ENCODE measurements around the gene PITRM1. TPM values are rescaled to one million over a fixed set of nuclear protein-coding genes. Genes with fewer than 3 reads are reported as not detected.

The PITRM1 gene
- total RNA-seq, 1 experiment from 2014 or later = 40.7 TPM

DNA sequence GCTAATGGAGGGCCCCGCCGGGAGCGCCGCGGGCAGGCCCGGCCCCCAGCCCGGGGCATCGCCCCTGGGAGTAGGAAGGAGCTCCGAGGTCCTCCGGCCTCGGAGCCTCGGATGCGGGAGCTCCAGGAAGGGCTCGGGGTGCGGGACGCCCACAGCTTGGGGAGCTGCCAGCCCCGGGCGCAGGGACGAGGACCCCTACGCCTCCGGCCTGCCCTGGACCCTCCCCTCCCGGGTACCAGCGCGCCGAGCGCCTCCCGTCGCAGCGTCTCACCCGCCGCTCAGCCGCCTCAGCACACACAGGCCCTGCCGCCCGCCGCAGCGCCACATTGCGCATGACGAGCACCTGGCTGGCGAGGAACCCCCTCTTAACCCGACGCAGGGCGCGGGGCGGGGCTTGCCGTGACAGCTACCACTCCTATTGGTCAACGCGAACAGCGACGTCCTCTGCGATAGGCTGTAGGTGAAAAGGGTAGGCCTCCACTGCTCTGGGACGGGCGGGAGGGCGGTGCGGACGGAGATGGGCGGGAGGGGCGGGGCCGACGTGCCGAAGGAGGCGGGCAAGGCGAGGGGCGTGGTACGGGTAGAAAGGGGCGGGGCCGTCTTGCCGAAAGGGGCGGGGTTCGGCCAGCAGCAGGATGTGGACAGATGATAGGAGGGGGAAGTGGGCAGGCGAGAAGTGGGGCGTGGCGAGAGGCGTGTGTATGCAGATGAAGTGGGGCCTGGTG, at the start of gene PITRM1 (continued):
- TF ChIP-seq, protein P1, sequence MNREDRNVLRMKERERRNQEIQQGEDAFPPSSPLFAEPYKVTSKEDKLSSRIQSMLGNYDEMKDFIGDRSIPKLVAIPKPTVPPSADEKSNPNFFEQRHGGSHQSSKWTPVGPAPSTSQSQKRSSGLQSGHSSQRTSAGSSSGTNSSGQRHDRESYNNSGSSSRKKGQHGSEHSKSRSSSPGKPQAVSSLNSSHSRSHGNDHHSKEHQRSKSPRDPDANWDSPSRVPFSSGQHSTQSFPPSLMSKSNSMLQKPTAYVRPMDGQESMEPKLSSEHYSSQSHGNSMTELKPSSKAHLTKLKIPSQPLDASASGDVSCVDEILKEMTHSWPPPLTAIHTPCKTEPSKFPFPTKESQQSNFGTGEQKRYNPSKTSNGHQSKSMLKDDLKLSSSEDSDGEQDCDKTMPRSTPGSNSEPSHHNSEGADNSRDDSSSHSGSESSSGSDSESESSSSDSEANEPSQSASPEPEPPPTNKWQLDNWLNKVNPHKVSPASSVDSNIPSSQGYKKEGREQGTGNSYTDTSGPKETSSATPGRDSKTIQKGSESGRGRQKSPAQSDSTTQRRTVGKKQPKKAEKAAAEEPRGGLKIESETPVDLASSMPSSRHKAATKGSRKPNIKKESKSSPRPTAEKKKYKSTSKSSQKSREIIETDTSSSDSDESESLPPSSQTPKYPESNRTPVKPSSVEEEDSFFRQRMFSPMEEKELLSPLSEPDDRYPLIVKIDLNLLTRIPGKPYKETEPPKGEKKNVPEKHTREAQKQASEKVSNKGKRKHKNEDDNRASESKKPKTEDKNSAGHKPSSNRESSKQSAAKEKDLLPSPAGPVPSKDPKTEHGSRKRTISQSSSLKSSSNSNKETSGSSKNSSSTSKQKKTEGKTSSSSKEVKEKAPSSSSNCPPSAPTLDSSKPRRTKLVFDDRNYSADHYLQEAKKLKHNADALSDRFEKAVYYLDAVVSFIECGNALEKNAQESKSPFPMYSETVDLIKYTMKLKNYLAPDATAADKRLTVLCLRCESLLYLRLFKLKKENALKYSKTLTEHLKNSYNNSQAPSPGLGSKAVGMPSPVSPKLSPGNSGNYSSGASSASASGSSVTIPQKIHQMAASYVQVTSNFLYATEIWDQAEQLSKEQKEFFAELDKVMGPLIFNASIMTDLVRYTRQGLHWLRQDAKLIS (CRISPR knock-in tag; IDR thresholded peaks at IDR 0.05; ENCODE audit: borderline replicate concordance) = no peak
- TF ChIP-seq, protein P2, sequence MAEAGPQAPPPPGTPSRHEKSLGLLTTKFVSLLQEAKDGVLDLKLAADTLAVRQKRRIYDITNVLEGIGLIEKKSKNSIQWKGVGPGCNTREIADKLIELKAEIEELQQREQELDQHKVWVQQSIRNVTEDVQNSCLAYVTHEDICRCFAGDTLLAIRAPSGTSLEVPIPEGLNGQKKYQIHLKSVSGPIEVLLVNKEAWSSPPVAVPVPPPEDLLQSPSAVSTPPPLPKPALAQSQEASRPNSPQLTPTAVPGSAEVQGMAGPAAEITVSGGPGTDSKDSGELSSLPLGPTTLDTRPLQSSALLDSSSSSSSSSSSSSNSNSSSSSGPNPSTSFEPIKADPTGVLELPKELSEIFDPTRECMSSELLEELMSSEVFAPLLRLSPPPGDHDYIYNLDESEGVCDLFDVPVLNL (CRISPR knock-in tag; IDR thresholded peaks at IDR 0.05; ENCODE audit: borderline replicate concordance, low read depth) = no peak
- TF ChIP-seq, protein P3, sequence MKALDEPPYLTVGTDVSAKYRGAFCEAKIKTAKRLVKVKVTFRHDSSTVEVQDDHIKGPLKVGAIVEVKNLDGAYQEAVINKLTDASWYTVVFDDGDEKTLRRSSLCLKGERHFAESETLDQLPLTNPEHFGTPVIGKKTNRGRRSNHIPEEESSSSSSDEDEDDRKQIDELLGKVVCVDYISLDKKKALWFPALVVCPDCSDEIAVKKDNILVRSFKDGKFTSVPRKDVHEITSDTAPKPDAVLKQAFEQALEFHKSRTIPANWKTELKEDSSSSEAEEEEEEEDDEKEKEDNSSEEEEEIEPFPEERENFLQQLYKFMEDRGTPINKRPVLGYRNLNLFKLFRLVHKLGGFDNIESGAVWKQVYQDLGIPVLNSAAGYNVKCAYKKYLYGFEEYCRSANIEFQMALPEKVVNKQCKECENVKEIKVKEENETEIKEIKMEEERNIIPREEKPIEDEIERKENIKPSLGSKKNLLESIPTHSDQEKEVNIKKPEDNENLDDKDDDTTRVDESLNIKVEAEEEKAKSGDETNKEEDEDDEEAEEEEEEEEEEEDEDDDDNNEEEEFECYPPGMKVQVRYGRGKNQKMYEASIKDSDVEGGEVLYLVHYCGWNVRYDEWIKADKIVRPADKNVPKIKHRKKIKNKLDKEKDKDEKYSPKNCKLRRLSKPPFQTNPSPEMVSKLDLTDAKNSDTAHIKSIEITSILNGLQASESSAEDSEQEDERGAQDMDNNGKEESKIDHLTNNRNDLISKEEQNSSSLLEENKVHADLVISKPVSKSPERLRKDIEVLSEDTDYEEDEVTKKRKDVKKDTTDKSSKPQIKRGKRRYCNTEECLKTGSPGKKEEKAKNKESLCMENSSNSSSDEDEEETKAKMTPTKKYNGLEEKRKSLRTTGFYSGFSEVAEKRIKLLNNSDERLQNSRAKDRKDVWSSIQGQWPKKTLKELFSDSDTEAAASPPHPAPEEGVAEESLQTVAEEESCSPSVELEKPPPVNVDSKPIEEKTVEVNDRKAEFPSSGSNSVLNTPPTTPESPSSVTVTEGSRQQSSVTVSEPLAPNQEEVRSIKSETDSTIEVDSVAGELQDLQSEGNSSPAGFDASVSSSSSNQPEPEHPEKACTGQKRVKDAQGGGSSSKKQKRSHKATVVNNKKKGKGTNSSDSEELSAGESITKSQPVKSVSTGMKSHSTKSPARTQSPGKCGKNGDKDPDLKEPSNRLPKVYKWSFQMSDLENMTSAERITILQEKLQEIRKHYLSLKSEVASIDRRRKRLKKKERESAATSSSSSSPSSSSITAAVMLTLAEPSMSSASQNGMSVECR (CRISPR knock-in tag; IDR thresholded peaks at IDR 0.05; ENCODE audit: borderline replicate concordance) = peak; percentile 92; the same call in 1 of the 2 replicates
- 0 out of 2 replicates have a peak, but pooled peaks have one; percentile 3 for TF ChIP-seq ZNF416 (CRISPR knock-in tag; IDR thresholded peaks at IDR 0.05)
- TF ChIP-seq GABPB1 (CRISPR knock-in tag; IDR thresholded peaks at IDR 0.05) = no peak
- TF ChIP-seq, protein P4, sequence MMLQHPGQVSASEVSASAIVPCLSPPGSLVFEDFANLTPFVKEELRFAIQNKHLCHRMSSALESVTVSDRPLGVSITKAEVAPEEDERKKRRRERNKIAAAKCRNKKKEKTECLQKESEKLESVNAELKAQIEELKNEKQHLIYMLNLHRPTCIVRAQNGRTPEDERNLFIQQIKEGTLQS (CRISPR knock-in tag; conservative IDR thresholded peaks at IDR 0.05) = no peak
- TF ChIP-seq, protein P5, sequence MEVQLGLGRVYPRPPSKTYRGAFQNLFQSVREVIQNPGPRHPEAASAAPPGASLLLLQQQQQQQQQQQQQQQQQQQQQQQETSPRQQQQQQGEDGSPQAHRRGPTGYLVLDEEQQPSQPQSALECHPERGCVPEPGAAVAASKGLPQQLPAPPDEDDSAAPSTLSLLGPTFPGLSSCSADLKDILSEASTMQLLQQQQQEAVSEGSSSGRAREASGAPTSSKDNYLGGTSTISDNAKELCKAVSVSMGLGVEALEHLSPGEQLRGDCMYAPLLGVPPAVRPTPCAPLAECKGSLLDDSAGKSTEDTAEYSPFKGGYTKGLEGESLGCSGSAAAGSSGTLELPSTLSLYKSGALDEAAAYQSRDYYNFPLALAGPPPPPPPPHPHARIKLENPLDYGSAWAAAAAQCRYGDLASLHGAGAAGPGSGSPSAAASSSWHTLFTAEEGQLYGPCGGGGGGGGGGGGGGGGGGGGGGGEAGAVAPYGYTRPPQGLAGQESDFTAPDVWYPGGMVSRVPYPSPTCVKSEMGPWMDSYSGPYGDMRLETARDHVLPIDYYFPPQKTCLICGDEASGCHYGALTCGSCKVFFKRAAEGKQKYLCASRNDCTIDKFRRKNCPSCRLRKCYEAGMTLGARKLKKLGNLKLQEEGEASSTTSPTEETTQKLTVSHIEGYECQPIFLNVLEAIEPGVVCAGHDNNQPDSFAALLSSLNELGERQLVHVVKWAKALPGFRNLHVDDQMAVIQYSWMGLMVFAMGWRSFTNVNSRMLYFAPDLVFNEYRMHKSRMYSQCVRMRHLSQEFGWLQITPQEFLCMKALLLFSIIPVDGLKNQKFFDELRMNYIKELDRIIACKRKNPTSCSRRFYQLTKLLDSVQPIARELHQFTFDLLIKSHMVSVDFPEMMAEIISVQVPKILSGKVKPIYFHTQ (CRISPR knock-in tag; IDR thresholded peaks at IDR 0.05) = no peak

DNA sequence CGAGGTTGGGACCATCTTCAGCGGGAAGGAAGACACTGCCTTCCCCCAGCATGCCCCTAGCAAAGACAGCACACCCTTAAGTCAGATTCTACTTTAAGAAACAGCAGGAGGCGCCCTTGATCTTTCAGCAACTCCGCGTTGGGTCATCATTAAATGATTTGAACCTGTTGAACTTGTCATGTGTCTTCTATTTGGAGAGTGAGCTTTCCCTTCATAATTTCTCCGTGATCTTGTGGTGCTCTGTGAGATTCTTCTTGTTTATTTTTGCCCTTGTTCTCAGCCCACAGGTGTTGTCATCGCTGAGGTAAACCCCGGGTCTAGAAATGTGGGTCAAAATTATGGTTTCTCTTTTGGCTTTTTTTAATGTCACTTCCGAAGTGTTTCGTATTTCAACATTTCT, 49.5 kb upstream of the PITRM1 start:
- peaks cover 11% of the 10 kb centered on the region for H3K9me3 Mint-ChIP-seq
- H3K36me3 Mint-ChIP-seq = no peaks in the 10 kb centered on the region
- POLR2A ChIA-PET = no interaction called here
- no peak overlapping the region for H3K27ac Mint-ChIP-seq
- no peak overlapping the region for H3K4me3 Mint-ChIP-seq
- CTCF ChIA-PET = interaction anchor here (1.0 kb wide), 1 partner anchor 25 kb away, joined by 3 read pairs; no protein-coding TSS in a partner anchor
- DNase-seq (ENCODE audit: low spot score) (no peak), ATAC-seq (peak; percentile 60)
- no peaks in the 10 kb centered on the region for H3K4me1 Mint-ChIP-seq
- no peaks in the 10 kb centered on the region for H3K27me3 Mint-ChIP-seq (ENCODE audit: low read depth)
- TF ChIP-seq, protein P6, sequence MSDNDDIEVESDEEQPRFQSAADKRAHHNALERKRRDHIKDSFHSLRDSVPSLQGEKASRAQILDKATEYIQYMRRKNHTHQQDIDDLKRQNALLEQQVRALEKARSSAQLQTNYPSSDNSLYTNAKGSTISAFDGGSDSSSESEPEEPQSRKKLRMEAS (CRISPR knock-in tag; IDR thresholded peaks at IDR 0.05) = no peak
- TF ChIP-seq, protein P7, sequence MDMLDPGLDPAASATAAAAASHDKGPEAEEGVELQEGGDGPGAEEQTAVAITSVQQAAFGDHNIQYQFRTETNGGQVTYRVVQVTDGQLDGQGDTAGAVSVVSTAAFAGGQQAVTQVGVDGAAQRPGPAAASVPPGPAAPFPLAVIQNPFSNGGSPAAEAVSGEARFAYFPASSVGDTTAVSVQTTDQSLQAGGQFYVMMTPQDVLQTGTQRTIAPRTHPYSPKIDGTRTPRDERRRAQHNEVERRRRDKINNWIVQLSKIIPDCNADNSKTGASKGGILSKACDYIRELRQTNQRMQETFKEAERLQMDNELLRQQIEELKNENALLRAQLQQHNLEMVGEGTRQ (CRISPR knock-in tag; IDR thresholded peaks at IDR 0.05) = no peak
- TF ChIP-seq, protein P8, sequence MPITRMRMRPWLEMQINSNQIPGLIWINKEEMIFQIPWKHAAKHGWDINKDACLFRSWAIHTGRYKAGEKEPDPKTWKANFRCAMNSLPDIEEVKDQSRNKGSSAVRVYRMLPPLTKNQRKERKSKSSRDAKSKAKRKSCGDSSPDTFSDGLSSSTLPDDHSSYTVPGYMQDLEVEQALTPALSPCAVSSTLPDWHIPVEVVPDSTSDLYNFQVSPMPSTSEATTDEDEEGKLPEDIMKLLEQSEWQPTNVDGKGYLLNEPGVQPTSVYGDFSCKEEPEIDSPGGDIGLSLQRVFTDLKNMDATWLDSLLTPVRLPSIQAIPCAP (CRISPR knock-in tag; IDR thresholded peaks at IDR 0.05) = no peak
- TF ChIP-seq CBFB (CRISPR knock-in tag; IDR thresholded peaks at IDR 0.05; ENCODE audit: low read depth) (no peak), SOX15 (CRISPR knock-in tag; IDR thresholded peaks at IDR 0.05) (no peak), ZNF396 (CRISPR knock-in tag; IDR thresholded peaks at IDR 0.05; ENCODE audit: borderline replicate concordance) (no peak), ZNF121 (CRISPR knock-in tag; IDR thresholded peaks at IDR 0.05) (no peak), ZNF416 (CRISPR knock-in tag; IDR thresholded peaks at IDR 0.05) (no peak)
- TF ChIP-seq, protein P9, sequence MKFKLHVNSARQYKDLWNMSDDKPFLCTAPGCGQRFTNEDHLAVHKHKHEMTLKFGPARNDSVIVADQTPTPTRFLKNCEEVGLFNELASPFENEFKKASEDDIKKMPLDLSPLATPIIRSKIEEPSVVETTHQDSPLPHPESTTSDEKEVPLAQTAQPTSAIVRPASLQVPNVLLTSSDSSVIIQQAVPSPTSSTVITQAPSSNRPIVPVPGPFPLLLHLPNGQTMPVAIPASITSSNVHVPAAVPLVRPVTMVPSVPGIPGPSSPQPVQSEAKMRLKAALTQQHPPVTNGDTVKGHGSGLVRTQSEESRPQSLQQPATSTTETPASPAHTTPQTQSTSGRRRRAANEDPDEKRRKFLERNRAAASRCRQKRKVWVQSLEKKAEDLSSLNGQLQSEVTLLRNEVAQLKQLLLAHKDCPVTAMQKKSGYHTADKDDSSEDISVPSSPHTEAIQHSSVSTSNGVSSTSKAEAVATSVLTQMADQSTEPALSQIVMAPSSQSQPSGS (CRISPR knock-in tag; IDR thresholded peaks at IDR 0.05; ENCODE audit: borderline replicate concordance, low read depth) = no peak
- TF ChIP-seq, protein P10, sequence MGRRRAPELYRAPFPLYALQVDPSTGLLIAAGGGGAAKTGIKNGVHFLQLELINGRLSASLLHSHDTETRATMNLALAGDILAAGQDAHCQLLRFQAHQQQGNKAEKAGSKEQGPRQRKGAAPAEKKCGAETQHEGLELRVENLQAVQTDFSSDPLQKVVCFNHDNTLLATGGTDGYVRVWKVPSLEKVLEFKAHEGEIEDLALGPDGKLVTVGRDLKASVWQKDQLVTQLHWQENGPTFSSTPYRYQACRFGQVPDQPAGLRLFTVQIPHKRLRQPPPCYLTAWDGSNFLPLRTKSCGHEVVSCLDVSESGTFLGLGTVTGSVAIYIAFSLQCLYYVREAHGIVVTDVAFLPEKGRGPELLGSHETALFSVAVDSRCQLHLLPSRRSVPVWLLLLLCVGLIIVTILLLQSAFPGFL (CRISPR knock-in tag; IDR thresholded peaks at IDR 0.05; ENCODE audit: borderline replicate concordance) = no peak
